ENCODE results near the gene SSTR5. TPM values are rescaled to one million over a fixed set of nuclear protein-coding genes. Genes with fewer than 3 reads are reported as not detected.

The SSTR5 gene
- total and polyA plus RNA-seq, 10 of the 15 experiments (the other 5 are each of a cell fraction or from before 2014, with no cell fraction given): not detected

DNA sequence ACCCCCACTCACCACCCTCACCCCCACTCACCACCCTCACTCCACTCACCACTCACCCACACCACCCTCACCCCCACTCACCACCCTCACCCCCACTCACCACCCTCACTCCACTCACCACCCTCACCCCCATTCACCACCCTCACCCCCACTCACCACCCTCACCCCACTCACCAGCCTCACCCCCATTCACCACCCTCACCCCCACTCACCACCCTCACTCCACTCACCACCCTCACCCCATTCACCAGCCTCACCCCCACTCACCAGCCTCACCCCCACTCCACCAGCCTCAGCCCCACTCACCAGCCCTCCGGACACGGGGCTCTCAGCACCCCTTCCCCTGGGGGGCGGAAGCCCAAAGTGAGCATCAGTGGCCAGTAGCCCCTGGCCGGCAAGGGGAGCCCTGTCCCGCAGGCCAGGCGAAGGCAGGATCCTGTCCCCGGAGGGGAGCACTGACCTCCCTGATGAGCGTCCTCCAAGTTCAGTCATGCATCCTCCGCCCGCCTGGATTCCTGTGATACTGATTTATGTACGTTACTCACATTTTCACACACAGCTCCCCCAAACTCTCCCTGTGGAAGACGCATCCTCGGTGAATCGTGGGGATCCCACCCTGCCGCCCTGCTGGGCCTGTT is 41.5 kb downstream of the SSTR5 start:
- Histone ChIP-seq H3K4me2 (ENCODE audit: control insufficient read depth, insufficient read depth) (no peak overlapping the region), H3K36me3 (ENCODE audit: control insufficient read depth in 2 of 2, insufficient read depth in 2 of 2, low read length in 1 of 2) (no peaks in the 10 kb centered on the region), H3K27ac (ENCODE audit: control insufficient read depth, insufficient read depth) (no peak overlapping the region), H3K9me3 (replicated peaks; ENCODE audit: control insufficient read depth, insufficient read depth, low read length) (no peaks in the 10 kb centered on the region), H3K27me3 (replicated peaks in 1 of 2; ENCODE audit: control insufficient read depth in 2 of 2, insufficient read depth in 2 of 2, low read length in 1 of 2) (no peaks in the 10 kb centered on the region), H3K4me1 (ENCODE audit: control insufficient read depth, insufficient read depth, low read length) (no peaks in the 10 kb centered on the region), H4K20me1 (ENCODE audit: control insufficient read depth, insufficient read depth) (no peaks in the 10 kb centered on the region), H2AFZ (ENCODE audit: control insufficient read depth, low read depth, low read length) (no peak overlapping the region), H3K79me2 (ENCODE audit: control insufficient read depth, insufficient read depth, low read length) (no peaks in the 10 kb centered on the region), H3K9ac (ENCODE audit: control insufficient read depth, insufficient read depth, low read length) (no peak overlapping the region), H3K4me3 (no peak overlapping the region)
- no peak for DNase-seq (ENCODE audit: low read depth, low spot score)
- FAIRE-seq: no peak
- 59% methylated on average over 9 of the region's 15 CpGs for WGBS (ENCODE audit: insufficient coverage, insufficient replicate concordance, low lambda C conversion rate, missing lambda C conversion rate)
- intact Hi-C loops (cut with micrococcal nuclease; ENCODE audit: unreplicated experiment) (no loop called here), in situ Hi-C loops (cut with MboI) (no loop called here)
- ChIA-PET CTCF (no interaction called here), SMC1A (ENCODE audit: uncharacterized antibody, unreplicated experiment) (no interaction called here), RAD21 (ENCODE audit: unreplicated experiment) (no interaction called here), POLR2A (no interaction called here)
- BruUV-seq (replicated peaks): no TSS peak
- ATAC-seq: no peak
- no peak for TF ChIP-seq BRCA1 (IDR thresholded peaks at IDR 0.05; ENCODE audit: low read depth, low read length)
- TF ChIP-seq, protein P1, sequence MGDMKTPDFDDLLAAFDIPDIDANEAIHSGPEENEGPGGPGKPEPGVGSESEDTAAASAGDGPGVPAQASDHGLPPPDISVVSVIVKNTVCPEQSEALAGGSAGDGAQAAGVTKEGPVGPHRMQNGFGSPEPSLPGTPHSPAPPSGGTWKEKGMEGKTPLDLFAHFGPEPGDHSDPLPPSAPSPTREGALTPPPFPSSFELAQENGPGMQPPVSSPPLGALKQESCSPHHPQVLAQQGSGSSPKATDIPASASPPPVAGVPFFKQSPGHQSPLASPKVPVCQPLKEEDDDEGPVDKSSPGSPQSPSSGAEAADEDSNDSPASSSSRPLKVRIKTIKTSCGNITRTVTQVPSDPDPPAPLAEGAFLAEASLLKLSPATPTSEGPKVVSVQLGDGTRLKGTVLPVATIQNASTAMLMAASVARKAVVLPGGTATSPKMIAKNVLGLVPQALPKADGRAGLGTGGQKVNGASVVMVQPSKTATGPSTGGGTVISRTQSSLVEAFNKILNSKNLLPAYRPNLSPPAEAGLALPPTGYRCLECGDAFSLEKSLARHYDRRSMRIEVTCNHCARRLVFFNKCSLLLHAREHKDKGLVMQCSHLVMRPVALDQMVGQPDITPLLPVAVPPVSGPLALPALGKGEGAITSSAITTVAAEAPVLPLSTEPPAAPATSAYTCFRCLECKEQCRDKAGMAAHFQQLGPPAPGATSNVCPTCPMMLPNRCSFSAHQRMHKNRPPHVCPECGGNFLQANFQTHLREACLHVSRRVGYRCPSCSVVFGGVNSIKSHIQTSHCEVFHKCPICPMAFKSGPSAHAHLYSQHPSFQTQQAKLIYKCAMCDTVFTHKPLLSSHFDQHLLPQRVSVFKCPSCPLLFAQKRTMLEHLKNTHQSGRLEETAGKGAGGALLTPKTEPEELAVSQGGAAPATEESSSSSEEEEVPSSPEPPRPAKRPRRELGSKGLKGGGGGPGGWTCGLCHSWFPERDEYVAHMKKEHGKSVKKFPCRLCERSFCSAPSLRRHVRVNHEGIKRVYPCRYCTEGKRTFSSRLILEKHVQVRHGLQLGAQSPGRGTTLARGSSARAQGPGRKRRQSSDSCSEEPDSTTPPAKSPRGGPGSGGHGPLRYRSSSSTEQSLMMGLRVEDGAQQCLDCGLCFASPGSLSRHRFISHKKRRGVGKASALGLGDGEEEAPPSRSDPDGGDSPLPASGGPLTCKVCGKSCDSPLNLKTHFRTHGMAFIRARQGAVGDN (IDR thresholded peaks at IDR 0.05): no peak
- no peak for TF ChIP-seq ETV6 (conservative IDR thresholded peaks at IDR 0.05 in 1 of 2, IDR thresholded peaks at IDR 0.05 in 1 of 2; ENCODE audit: borderline replicate concordance in 1 of 2, low read depth in 1 of 2)
- TF ChIP-seq CBFB (IDR thresholded peaks at IDR 0.05; ENCODE audit: low read depth): no peak
- TF ChIP-seq ZNF622 (IDR thresholded peaks at IDR 0.05): no peak
- no peak for TF ChIP-seq ZBED1 (IDR thresholded peaks at IDR 0.05; ENCODE audit: borderline replicate concordance)
- TF ChIP-seq, protein P2, sequence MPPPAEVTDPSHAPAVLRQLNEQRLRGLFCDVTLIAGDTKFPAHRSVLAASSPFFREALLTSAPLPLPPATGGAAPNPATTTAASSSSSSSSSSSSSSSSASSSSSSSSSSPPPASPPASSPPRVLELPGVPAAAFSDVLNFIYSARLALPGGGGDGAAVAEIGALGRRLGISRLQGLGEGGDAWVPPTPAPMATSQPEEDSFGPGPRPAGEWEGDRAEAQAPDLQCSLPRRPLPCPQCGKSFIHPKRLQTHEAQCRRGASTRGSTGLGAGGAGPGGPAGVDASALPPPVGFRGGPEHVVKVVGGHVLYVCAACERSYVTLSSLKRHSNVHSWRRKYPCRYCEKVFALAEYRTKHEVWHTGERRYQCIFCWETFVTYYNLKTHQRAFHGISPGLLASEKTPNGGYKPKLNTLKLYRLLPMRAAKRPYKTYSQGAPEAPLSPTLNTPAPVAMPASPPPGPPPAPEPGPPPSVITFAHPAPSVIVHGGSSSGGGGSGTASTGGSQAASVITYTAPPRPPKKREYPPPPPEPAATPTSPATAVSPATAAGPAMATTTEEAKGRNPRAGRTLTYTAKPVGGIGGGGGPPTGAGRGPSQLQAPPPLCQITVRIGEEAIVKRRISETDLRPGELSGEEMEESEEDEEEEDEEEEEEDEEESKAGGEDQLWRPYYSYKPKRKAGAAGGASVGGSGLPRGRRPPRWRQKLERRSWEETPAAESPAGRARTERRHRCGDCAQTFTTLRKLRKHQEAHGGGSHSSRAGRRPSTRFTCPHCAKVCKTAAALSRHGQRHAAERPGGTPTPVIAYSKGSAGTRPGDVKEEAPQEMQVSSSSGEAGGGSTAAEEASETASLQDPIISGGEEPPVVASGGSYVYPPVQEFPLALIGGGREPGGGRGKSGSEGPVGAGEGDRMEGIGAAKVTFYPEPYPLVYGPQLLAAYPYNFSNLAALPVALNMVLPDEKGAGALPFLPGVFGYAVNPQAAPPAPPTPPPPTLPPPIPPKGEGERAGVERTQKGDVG (CRISPR knock-in tag; IDR thresholded peaks at IDR 0.05): no peak
- TF ChIP-seq, protein P3, sequence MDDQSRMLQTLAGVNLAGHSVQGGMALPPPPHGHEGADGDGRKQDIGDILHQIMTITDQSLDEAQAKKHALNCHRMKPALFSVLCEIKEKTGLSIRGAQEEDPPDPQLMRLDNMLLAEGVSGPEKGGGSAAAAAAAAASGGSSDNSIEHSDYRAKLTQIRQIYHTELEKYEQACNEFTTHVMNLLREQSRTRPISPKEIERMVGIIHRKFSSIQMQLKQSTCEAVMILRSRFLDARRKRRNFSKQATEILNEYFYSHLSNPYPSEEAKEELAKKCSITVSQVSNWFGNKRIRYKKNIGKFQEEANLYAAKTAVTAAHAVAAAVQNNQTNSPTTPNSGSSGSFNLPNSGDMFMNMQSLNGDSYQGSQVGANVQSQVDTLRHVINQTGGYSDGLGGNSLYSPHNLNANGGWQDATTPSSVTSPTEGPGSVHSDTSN (IDR thresholded peaks at IDR 0.05; ENCODE audit: insufficient replicate concordance, low read depth, low read length): no peak
- TF ChIP-seq FOXK2 (IDR thresholded peaks at IDR 0.05): no peak

Measured in GM12878 (cell line).